Activated gamma-delta T cell (primary cell): ENCODE results near the gene ZIM2.

Experiments
- DNase-seq: peaks from one replicate; lab custom pipeline; 2025; lab: John Stamatoyannopoulos, UW

The ZIM2 gene

DNA sequence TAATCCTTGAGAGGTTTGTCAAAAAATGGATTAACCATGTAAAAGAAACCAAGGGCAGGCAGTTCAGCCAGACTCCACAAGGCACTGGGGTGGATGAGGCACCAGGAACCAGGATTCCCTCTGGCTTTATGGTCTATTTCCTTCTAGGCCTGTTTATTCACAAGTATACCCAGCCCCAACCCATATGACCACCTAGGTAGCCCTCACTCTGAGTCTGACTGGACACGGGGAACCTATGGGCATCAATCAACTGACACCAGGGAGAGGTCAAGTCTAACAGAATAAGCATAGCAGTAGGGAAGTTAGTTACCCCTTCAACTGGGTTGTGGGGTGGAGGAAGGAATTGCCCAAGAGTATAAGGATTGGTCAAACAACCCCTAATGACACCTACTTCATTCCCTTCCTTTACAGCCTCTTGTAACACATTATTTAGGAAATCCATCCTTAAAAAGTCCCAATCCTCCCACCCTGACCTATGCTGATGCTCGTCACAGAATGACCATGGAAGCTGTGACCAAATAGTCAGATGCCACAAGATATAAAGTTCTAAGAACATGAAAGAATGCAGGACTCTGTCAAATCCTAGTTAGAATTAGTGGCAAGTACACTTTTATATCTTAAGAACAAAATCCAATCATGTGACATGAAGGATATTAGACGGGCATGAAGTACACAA, 31.7 kb downstream of the ZIM2 start:
- DNase-seq: no peak

DNA sequence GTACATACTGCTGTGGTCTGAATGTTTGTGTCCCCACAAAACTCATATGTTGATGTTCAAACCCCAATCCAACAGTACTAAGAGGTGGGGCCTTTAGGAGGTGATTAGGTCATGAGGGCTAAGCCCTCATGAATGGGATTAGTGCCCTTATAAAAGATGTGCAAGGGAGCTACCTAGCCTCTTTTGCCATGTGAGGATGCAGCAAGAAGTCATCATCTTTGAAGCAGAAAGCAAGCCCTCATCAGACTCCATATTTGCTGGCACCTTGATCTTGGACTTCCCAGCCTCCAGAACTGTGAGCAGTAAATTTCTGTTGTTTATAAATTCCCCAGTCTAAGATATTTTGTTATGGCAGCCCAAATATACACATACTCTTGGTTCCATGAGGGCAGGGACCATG, 33.9 kb downstream of the ZIM2 start:
- no peak for DNase-seq

DNA sequence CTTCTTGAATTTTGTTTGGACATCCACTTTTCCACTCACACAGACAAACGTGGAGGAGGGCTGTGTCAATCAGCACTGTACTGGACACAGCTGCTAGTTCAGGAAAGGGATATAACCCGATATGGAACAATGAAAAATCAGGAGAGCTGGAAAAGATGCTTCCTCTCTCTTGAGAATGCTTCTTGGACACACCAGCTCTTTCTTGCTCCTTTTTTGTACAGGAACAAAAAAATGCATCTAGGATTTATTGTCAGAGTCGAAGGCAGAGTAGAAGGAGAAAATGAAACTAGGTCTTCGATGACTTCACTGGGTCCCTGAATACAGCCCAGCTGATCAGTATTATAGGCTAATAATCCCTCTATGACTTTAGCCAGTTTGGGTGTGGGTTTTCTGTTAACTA, 62.2 kb downstream of the ZIM2 start:
- no peak for DNase-seq

DNA sequence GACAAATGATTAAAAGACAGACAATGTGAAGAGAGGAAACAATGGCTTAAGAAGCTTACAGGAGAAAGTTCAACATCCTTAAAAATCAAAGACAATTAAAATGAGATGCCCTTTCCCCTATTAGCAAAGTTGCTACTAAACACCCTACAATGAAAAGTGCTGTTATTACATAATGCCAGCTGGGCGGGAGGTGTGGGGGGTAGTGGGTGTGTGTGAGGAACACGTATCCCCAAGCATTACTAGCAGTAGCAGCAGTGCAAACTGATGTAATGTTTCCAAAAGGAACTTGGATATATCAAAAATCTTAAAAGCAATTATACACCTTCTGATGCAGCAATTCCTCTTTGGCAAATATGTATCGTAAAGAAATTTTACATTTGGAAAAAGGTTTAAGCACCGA, 70.9 kb downstream of the ZIM2 start:
- no peak for DNase-seq

DNA sequence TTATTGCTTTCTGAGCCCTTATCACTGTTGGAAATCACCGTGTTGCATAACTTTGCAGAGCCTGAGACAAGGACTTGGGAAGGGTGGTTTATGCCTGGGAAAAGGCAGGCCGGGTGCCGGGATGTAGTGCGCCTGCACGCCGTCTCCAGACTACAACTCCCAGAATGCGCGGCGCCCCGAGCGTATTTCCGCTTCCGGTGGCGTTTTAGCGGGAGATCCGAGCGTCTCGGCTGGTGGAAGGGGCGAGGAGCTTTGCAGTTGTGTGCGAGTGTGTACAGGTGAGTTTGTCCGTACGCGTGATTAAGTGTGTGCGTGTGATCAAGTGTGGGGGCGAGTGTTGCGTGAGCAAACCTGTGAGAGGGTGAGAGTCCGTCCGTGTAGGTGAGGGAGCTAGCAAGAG, 75.4 kb downstream of the ZIM2 start:
- DNase-seq: no peak

DNA sequence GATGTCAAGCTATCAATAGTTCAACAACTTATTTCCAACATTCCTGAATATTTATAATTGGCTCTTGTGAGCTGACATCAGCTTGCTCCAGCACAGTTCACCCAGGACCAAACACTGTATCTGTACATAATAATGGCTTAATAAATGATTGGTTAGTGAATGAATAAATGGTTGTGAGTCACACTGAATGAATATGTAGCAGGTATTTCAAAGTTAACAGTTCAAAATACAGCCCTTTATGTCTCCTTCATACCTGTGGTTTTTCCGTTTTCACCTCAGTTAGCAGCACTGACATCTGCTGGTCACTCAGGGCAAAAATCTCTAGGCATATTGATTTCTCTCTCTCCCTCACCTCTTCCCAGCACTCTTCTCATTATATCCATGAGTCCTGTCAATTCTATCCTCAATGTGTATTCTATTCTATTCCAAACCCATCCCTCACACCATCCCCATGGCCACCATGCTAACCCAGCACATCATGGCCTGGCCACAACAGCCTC, 76.3 kb downstream of the ZIM2 start:
- no peak for DNase-seq

DNA sequence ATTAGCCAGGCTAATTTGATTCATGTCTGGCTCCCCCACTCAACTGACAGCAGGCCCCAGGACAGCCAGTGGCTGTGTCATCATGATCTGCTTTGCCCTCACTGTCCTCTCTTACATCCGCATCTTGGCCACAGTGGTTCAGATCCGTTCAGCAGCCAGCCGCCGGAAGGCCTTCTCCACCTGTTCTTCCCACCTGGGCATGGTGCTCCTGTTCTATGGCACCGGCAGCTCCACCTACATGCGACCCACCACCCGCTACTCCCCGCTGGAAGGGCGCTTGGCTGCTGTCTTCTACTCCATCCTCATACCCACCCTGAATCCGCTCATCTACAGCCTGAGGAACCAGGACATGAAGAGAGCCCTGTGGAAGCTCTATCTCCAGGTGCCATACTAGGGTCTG, 79.7 kb downstream of the ZIM2 start:
- no peak for DNase-seq

DNA sequence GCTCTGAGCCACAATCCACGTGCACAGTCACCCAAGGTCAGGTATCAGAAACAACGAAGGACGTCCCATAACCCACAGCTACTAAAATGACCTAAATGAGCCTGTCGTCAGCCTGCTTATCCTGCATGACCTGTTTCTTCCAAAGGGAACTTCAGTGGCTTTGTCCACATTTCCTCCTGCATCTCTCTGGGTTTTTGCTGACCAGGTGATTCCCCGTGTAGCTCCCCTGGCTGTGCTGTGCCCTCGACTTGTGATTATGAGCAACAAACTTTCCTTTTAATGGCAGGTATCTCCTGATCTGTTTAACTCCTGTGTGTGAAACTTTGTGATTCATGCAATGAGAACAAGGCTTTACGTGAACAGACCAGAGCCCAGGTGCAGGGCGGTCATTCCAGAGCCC, 81.0 kb downstream of the ZIM2 start:
- DNase-seq: no peak

DNA sequence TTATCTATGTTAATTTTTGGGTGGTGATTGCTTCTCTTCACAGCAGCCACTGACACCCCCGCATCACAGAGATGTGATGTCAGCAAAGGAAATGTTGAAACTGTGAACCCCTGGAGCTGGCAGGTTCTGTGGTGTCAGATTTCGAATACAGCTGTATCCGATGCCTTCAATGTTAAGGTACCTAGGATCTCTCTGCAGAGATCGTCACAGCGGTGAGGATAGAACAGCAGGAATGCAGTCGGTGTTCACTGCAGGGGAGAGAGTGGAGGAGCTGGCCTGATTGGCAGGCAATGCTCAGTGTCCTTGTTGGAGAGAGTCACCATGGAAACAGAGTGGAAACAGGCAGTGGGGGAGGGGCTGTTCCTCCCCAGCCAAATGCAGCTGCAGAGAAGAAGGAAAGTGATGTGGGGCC, 89.4 kb downstream of the ZIM2 start:
- DNase-seq: no peak

DNA sequence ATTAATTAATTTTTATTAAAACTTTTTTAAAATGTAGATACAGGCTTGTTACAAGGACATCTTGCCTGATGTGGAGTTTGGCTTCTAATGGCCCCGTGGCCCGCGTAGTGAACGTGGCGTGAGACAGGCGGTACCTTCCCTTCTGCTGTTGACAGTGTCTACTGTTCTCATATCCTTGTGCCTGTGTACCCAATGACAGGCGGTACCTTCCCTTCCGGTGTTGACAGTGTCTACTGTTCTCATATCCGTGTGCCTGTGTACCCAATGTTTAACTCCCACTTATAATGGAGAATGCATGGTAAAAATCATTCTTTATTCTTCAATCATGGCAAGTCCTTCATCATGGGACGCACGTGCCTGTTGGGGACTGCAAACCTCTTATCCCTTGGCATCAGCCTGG, 89.9 kb downstream of the ZIM2 start:
- no peak for DNase-seq

DNA sequence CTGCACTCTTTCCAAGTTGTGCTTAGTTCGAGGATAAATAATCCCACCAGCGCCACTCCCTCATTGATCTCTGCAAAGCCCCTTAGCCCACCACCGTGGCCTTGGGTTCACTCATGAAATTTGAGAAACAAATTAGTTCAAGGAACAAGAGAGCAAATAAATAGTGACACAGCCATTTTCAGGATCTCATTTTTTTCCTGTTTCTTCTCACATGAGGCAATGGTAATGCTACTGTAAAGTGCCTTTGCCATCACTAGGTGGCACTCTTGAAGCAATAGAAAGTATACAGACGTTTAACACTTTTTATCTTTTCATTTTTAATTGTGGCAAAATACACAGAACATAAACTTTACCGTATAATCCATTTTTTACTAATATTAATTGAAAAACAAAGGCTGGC, 92.1 kb downstream of the ZIM2 start:
- DNase-seq: no peak

DNA sequence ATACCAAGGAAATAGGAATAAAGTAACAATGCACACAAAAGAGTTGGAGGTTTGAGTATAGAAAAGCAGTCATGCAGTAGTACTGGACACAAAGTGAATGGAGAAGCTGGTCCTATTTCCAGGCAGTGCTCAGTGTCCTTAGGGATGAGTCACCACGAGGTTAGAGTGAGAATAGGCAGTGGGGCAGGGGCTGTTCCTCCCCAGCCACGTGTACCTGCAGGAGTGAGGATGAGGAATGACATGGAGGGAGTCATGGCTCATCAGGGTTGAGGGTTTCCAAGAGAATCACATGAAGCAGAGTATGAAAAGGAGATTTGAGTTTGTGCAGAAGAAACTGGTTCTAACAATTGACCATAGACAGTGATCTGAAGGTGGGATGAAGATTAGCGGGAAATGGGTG, 94.2 kb downstream of the ZIM2 start:
- DNase-seq: no peak

DNA sequence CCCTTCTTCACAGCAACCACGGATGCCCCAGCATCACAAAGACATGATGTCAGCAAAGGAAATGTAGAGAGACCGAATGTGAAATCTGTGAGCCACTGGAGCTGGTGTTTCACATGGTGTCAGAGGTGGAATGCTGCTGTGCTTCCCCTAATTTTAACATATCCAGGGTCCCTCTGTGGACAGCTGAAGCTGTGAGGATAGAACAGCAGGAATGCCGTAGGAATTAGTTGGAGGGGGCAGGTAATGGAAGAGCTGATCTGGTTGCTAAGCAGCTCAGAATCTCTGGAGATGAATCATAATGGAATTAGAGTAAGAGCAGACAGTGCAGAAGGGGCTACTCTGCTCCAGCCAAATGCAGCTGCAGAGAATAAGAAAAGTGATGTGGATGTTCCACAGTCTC, 100.0 kb downstream of the ZIM2 start:
- DNase-seq: no peak

DNA sequence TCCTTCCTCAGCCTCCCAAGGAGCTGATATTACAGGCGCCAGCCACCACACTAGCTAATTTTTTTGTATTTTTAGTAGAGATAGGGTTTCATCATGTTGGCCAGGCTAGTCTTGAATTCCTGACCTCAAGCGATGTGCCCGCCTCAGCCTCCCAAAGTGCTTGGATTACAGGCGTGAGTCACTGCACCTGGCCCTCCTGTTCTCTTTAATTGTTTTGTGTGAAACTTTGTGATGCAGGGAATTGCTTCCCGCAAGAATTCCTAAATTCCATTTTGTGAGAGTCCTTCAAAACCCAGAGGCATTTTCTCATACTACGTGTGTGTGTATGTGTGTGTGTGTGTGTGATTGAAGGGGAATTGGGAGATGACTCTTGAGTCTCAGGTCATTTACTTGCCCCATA, 104.0 kb downstream of the ZIM2 start:
- no peak for DNase-seq

DNA sequence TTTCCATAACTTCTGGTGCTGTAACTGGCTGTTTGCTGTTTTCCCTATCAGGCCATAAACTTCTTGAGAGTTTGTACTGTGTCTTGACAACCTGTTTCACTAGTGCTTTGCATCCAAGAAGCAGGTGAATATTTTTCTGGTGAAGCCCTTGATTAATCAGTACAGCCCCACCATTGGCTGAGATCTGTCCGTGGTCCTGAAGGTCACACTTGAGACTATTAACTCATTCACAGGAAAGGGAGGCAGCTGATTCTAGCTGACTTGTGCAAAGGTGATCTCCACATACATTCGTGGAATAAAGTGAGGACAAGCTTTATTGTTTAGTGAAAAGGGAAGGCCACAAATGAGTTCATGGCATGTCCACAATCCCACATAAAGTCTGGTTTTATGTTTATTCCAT, 107.5 kb downstream of the ZIM2 start:
- DNase-seq: no peak

DNA sequence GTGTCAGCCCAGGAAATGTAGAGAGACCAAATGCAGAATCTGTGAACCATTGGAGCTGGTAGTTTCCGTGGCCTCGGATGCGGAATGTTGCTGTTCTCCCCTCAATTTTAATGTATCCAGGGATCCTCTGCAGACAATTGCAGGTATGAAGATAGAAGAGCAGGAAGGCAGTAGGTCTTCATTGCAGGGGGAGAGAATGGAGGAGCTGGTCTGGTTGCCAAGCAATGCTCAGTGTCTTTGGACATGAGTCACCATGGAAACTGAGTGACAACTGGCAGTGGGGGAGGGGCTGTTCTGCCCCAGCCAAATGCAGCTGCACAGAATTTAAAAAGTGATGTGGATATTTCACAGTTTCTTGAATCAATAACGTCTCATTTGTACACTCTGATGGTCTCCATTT, 112.8 kb downstream of the ZIM2 start:
- DNase-seq: no peak

DNA sequence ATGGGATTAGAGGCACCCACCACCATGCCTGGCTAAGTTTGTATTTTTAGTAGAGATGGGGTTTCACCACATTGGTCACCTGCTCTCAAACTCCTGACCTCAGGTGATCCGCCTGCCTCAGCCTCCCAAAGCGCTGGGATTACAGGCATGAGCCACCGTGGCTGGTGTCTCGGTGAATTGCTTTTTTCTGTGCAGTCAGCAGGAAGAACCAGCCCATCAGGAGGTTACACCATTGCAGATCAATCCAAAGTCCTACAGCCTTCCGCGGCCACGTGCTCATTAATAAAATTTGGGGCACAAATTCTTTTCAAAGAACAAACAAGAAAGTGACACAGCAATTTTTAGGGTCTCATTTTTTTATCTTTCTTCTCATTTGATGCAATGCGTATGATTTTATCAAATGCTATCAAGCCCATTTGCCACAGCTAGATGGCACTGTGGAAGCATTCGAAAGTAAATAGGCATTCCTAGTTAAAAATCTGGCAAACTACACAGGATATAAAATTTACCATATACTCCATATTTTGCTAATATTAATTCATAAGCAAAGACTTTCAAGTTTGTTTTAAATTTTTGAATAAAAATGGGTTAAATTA, 114.6 kb downstream of the ZIM2 start:
- no peak for DNase-seq
